ENCODE results near the gene PRKAR1B. TPM values are rescaled to one million over a fixed set of nuclear protein-coding genes. Genes with fewer than 3 reads are reported as not detected.

PRKAR1B gene
- total RNA-seq, 1 experiment from 2014 or later = 14.1 TPM

DNA sequence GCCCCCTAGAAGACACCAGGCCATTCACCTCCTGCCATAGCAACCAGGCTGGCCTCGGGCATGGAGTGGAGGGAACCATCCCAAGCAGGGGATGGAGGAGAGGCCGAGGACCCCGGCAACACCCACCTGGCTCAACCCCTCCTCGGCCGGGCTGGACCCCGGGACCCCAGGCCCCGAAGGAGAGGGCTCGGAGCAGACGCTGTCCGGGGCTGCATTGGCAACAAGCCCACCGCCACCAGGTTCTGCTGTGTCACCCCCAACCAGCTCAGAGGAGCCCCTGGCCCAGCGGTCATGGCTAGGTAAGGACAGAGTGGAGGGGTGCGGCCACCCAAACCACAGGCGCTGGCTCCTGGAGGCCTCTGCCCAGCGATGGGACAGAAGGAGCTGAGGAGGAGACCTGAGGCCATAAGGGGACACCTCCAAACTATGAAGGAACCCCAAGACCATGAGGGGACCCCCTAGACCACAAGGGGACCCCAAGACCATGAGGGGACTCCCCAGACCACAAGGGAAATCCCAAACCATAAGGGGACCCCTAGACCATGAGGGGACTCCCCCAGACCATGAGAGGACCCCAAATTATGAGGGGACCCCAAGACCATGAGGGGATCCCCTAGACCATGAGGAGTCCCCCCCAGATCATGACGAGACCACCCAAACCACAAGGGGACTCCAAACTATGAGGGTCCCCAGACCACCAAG is 132.7 kb downstream of the PRKAR1B start (continued):
- TF ChIP-seq, protein P1, sequence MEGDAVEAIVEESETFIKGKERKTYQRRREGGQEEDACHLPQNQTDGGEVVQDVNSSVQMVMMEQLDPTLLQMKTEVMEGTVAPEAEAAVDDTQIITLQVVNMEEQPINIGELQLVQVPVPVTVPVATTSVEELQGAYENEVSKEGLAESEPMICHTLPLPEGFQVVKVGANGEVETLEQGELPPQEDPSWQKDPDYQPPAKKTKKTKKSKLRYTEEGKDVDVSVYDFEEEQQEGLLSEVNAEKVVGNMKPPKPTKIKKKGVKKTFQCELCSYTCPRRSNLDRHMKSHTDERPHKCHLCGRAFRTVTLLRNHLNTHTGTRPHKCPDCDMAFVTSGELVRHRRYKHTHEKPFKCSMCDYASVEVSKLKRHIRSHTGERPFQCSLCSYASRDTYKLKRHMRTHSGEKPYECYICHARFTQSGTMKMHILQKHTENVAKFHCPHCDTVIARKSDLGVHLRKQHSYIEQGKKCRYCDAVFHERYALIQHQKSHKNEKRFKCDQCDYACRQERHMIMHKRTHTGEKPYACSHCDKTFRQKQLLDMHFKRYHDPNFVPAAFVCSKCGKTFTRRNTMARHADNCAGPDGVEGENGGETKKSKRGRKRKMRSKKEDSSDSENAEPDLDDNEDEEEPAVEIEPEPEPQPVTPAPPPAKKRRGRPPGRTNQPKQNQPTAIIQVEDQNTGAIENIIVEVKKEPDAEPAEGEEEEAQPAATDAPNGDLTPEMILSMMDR (IDR thresholded peaks at IDR 0.05 in 2 of 3, conservative IDR thresholded peaks at IDR 0.05 in 1 of 3; ENCODE audit: borderline replicate concordance in 1 of 3, insufficient read depth in 1 of 3, low read depth in 2 of 3, low read length in 2 of 3) = no peak
- no peak for TF ChIP-seq SP1 (IDR thresholded peaks at IDR 0.05; ENCODE audit: low read depth)

DNA sequence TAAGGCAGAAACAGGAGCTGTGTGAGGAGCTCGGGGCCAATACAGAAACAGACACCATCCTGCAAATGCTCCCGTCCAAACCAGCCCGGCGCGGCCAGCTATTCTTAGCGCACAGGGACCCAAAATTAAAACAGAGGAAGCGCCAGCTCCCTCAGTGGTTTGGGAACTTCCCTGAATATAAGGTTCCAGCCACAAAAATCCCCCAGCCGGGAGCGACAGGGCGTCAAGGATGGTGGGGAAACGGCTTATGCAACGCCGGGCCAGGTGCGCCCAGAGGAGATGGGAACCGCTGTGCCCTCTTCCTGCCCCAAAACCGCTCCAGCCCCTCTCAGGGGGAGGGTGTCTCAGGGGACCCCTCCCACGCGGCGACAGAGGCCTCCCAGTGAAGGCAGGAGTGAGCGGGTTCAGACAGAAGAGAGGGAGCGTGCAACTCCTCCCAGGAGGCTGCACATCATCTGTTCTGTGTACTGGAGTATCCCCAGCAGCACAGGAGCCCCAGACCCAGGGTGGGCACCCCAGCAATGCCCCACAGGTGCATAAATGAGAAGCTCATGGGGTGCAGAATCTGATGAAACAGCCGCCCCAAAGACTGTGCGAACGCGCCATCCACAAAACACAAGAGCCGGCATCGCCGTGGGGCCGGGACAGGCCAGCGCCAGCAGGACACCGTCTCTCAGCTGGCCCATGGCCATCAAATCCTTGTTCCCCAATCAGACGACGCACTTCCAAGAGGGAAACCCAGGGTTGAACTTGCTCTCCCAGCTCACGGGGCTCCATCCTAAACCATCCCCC is 133.6 kb downstream of the PRKAR1B start:
- DNase-seq (ENCODE audit: low read depth, low spot score) = no peak

More for the DNA sequence above, 133.6 kb downstream of the PRKAR1B start:
- BruUV-seq (replicated peaks) = no TSS peak
- H3K27ac ChIP-seq (ENCODE audit: low read depth, low read length) = no peak overlapping the region
- H3K4me3 ChIP-seq (replicated peaks in 1 of 2; ENCODE audit: low read depth in 1 of 2, low read length in 2 of 2) = no peak overlapping the region
- no peak for ATAC-seq
- no peaks in the 10 kb centered on the region for H3K79me2 ChIP-seq (ENCODE audit: insufficient read depth, low read length)
- ChIA-PET POLR2A (no interaction called here), RAD21 (ENCODE audit: low non-redundant PET in 1 of 2, low total read pairs in 2 of 2, uncharacterized antibody in 2 of 2, unreplicated experiment in 2 of 2) (no interaction called here), CTCF (no interaction called here)
- no peaks in the 10 kb centered on the region for H3K27me3 ChIP-seq (ENCODE audit: insufficient read depth, low read length)
- no peaks in the 10 kb centered on the region for H3K9me2 ChIP-seq (ENCODE audit: insufficient read depth)
- TF ChIP-seq CBX3 (IDR thresholded peaks at IDR 0.05; ENCODE audit: low read depth) (no peak), ZFX (IDR thresholded peaks at IDR 0.05) (no peak), ELF1 (IDR thresholded peaks at IDR 0.05; ENCODE audit: borderline replicate concordance, low read depth) (no peak), ZNF274 (IDR thresholded peaks at IDR 0.05; ENCODE audit: low read depth, low read length) (no peak), EGR1 (IDR thresholded peaks at IDR 0.05; ENCODE audit: low read depth) (no peak), YY1 (IDR thresholded peaks at IDR 0.05; ENCODE audit: extremely low read depth, insufficient replicate concordance, low read depth, low read length) (no peak)
- TF ChIP-seq, protein P2, sequence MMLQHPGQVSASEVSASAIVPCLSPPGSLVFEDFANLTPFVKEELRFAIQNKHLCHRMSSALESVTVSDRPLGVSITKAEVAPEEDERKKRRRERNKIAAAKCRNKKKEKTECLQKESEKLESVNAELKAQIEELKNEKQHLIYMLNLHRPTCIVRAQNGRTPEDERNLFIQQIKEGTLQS (IDR thresholded peaks at IDR 0.05) = no peak
- TF ChIP-seq, protein P3, sequence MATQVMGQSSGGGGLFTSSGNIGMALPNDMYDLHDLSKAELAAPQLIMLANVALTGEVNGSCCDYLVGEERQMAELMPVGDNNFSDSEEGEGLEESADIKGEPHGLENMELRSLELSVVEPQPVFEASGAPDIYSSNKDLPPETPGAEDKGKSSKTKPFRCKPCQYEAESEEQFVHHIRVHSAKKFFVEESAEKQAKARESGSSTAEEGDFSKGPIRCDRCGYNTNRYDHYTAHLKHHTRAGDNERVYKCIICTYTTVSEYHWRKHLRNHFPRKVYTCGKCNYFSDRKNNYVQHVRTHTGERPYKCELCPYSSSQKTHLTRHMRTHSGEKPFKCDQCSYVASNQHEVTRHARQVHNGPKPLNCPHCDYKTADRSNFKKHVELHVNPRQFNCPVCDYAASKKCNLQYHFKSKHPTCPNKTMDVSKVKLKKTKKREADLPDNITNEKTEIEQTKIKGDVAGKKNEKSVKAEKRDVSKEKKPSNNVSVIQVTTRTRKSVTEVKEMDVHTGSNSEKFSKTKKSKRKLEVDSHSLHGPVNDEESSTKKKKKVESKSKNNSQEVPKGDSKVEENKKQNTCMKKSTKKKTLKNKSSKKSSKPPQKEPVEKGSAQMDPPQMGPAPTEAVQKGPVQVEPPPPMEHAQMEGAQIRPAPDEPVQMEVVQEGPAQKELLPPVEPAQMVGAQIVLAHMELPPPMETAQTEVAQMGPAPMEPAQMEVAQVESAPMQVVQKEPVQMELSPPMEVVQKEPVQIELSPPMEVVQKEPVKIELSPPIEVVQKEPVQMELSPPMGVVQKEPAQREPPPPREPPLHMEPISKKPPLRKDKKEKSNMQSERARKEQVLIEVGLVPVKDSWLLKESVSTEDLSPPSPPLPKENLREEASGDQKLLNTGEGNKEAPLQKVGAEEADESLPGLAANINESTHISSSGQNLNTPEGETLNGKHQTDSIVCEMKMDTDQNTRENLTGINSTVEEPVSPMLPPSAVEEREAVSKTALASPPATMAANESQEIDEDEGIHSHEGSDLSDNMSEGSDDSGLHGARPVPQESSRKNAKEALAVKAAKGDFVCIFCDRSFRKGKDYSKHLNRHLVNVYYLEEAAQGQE (IDR thresholded peaks at IDR 0.05; ENCODE audit: low read depth) = no peak
- no peaks in the 10 kb centered on the region for H3K4me1 ChIP-seq (ENCODE audit: control insufficient read depth in 1 of 2, insufficient read depth in 2 of 2, low read length in 2 of 2)
- no peak overlapping the region for H3K4me2 ChIP-seq (ENCODE audit: low read length)
- intact Hi-C loops (cut with micrococcal nuclease) = no loop called here
- no peak overlapping the region for H3K9ac ChIP-seq (ENCODE audit: low read length)
- H4K20me1 ChIP-seq (ENCODE audit: insufficient read depth) = no peaks in the 10 kb centered on the region
- H2AFZ ChIP-seq (ENCODE audit: low read depth, low read length, poor library complexity, severe bottlenecking) = no peak overlapping the region
- H3K9me3 ChIP-seq (ENCODE audit: control insufficient read depth in 1 of 2, insufficient read depth in 1 of 2, low read depth in 1 of 2, low read length in 2 of 2) = no peaks in the 10 kb centered on the region
- no peaks in the 10 kb centered on the region for H3K36me3 ChIP-seq (ENCODE audit: control insufficient read depth in 1 of 2, insufficient read depth in 2 of 2, low read length in 2 of 2)

All from HCT116 (cell line).